HG03354 (cell line): Measurements from ENCODE around the gene TEF.

Source experiments
- ATAC-seq: cut with Tn5 transposase; IDR thresholded peaks from one replicate; pipeline ENCODE4 v1.9.1; 2021; ENCODE audit warnings: mild to moderate bottlenecking; ENCODE audit not compliant: unreplicated experiment, poor library complexity, severe bottlenecking

TEF gene

GRCh38 chr22:41353862-41354575 is 27.7 kb upstream of the TEF start:
- ATAC-seq, result no peak

- ATAC-seq, result no peak
Measured at GRCh38 chr22:41354979-41355378, 26.8 kb upstream of the TEF start.

- no peak for ATAC-seq
Measured at GRCh38 chr22:41355895-41356294, 25.8 kb upstream of the TEF start.

GRCh38 chr22:41356430-41357028 is 25.2 kb upstream of the TEF start:
- ATAC-seq, result no peak

- no peak for ATAC-seq
Measured at GRCh38 chr22:41357191-41357590, 24.6 kb upstream of the TEF start.

GRCh38 chr22:41358927-41359326 is 22.8 kb upstream of the TEF start:
- no peak for ATAC-seq

GRCh38 chr22:41359376-41359775 is 22.4 kb upstream of the TEF start:
- ATAC-seq, result no peak

GRCh38 chr22:41360126-41360525 is 21.6 kb upstream of the TEF start:
- no peak for ATAC-seq

- no peak for ATAC-seq
Measured at GRCh38 chr22:41361716-41362310, 19.9 kb upstream of the TEF start.

GRCh38 chr22:41362615-41363014 is 19.1 kb upstream of the TEF start:
- no peak for ATAC-seq

GRCh38 chr22:41364233-41364632 is 17.5 kb upstream of the TEF start:
- ATAC-seq, result no peak

- no peak for ATAC-seq
Measured at GRCh38 chr22:41364955-41365354, 16.8 kb upstream of the TEF start.

- ATAC-seq, result no peak
Measured at GRCh38 chr22:41365425-41365824, 16.3 kb upstream of the TEF start.

GRCh38 chr22:41366323-41367029 is 15.3 kb upstream of the TEF start:
- ATAC-seq, result no peak

- ATAC-seq, result no peak
Measured at GRCh38 chr22:41367039-41367679, 14.6 kb upstream of the TEF start.

GRCh38 chr22:41367680-41368542 is 13.8 kb upstream of the TEF start:
- no peak for ATAC-seq

- no peak for ATAC-seq
Measured at GRCh38 chr22:41368543-41369423, 13.0 kb upstream of the TEF start.

- no peak for ATAC-seq
Measured at GRCh38 chr22:41369424-41369745, 12.4 kb upstream of the TEF start.

GRCh38 chr22:41369837-41370236 is 11.9 kb upstream of the TEF start:
- ATAC-seq, result no peak
